ENCODE data around the gene HCFC1. TPM values are rescaled to one million over a fixed set of nuclear protein-coding genes. Genes with fewer than 3 reads are reported as not detected.
A peak's percentile ranks its signal among the peaks of the same experiment; 100 is the strongest.

Gene HCFC1
- total and polyA plus RNA-seq, 9 of the 15 experiments (the other 6 are each of a cell fraction or from before 2014, with no cell fraction given), result 2.8 to 133 (median 17.1) TPM

GRCh38 chrX:153955228-153955732, 16.3 kb downstream of the HCFC1 start:
- ChIA-PET CTCF (ENCODE audit: low intra/inter-chr PET ratio) (no interaction called here), POLR2A (no interaction called here)
- H3K9me1 ChIP-seq (ENCODE audit: control insufficient read depth, insufficient read depth, low read length), result no peaks in the 10 kb centered on the region
- peak; percentile 36 for TF ChIP-seq POLR2G (IDR thresholded peaks at IDR 0.05; ENCODE audit: low read depth, low read length)
- TF ChIP-seq FIP1L1 (IDR thresholded peaks at IDR 0.05; ENCODE audit: low read depth, low read length, poor library complexity, severe bottlenecking), result peak; percentile 8
- TF ChIP-seq SNAPC5 (CRISPR knock-in tag; IDR thresholded peaks at IDR 0.05), result no peak
- TF ChIP-seq RREB1 (CRISPR knock-in tag; IDR thresholded peaks at IDR 0.05), result no peak
- H3K27me3 ChIP-seq (ENCODE audit: control insufficient read depth in 2 of 2, insufficient read depth in 2 of 2, low read length in 2 of 2), result no peaks in the 10 kb centered on the region
- BruUV-seq (replicated peaks), result no TSS peak
- peaks cover 0 to 31% of the 10 kb centered on the region in 2 experiments; a peak in 2 of 5 replicates for H3K4me1 ChIP-seq (replicated peaks in 1 of 2; ENCODE audit: control insufficient read depth in 2 of 2, insufficient read depth in 2 of 2, low read length in 2 of 2)
- no peak overlapping the region for H3K4me3 ChIP-seq
- DNase-seq (ENCODE audit: extremely low read depth in 1 of 4, low spot score in 3 of 4), result no peak
- in situ Hi-C loops (cut with MboI) (no loop called here), intact Hi-C loops (cut with micrococcal nuclease) (no loop called here)
- WGBS (ENCODE audit: insufficient coverage, low coverage, missing lambda C conversion rate), result 77% methylated on average over 10 of the region's 12 CpGs
- peaks cover 100% of the 10 kb centered on the region; the same call in 2 of the 3 replicates for H3K36me3 ChIP-seq (ENCODE audit: control insufficient read depth, insufficient read depth, low read length)
- no peaks in the 10 kb centered on the region for H3K9me3 ChIP-seq (replicated peaks; ENCODE audit: control insufficient read depth, insufficient read depth, low read depth, low read length)
- H2AFZ ChIP-seq (ENCODE audit: low read depth, low read length), result no peak overlapping the region
- ATAC-seq, result no peak
- no peak overlapping the region for H3K27ac ChIP-seq (ENCODE audit: extremely low read depth, low read depth, low read length)
- H3K79me2 ChIP-seq (ENCODE audit: control insufficient read depth, insufficient read depth, low read length), result peaks cover 9% of the 10 kb centered on the region; the same call in 2 of the 3 replicates
- no peak for FAIRE-seq
- H3K4me2 ChIP-seq (ENCODE audit: insufficient read depth, low read length), result no peak overlapping the region
- no peaks in the 10 kb centered on the region for H4K20me1 ChIP-seq (replicated peaks; ENCODE audit: control insufficient read depth, insufficient read depth, low read length)
- H3K9ac ChIP-seq (ENCODE audit: insufficient read depth in 1 of 2, low read depth in 2 of 2, low read length in 2 of 2), result peak overlapping the region in 1 of 2 experiments; percentile 17; a peak in 1 of 4 replicates
